ENCODE measurements around the gene CNKSR3. TPM values are rescaled to one million over a fixed set of nuclear protein-coding genes. Genes with fewer than 3 reads are reported as not detected.

CNKSR3 gene
- polyA plus RNA-seq, 1 donor from 2014 or later, result not detected

DNA sequence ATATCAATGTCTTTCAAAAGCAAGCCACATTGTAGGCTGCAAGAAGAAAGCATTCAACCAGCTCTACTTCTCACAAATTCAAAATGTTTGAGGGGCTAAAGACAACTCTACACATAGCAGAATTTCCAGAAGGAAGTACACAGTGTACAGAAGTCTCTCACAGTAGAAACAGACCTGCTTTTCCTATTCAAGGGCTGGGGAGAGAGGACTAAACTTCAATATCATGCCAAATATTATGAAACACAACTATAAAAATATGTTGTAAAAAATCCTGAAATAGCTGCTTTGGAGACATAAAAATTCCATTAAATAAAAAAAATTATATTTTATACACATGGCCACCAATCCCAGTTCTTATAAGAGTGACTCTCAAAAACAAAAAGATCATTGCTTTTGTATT lies 83.0 kb downstream of the CNKSR3 start:
- Mint-ChIP-seq H3K9me3 (peaks cover 0 to 11% (median 6%) of the 10 kb centered on the region in 3 donors), H3K27me3 (peaks cover 2% of the 10 kb centered on the region), H3K4me1 (peaks cover 0 to 1% (median 0%) of the 10 kb centered on the region in 3 donors), H3K27ac (no peak overlapping the region), H3K4me3 (no peak overlapping the region), H3K36me3 (no peaks in the 10 kb centered on the region)

- H3K4me1 Mint-ChIP-seq, result peaks cover 0 to 1% (median 0%) of the 10 kb centered on the region in 3 donors
- no peaks in the 10 kb centered on the region for H3K36me3 Mint-ChIP-seq
- no peak overlapping the region for H3K27ac Mint-ChIP-seq
- H3K4me3 Mint-ChIP-seq, result no peak overlapping the region
- peaks cover 2% of the 10 kb centered on the region for H3K27me3 Mint-ChIP-seq
- H3K9me3 Mint-ChIP-seq, result peaks cover 0 to 7% (median 1%) of the 10 kb centered on the region in 3 donors
Measured at GRCh38 chr6:154426997-154427396, 83.5 kb downstream of the CNKSR3 start.

DNA sequence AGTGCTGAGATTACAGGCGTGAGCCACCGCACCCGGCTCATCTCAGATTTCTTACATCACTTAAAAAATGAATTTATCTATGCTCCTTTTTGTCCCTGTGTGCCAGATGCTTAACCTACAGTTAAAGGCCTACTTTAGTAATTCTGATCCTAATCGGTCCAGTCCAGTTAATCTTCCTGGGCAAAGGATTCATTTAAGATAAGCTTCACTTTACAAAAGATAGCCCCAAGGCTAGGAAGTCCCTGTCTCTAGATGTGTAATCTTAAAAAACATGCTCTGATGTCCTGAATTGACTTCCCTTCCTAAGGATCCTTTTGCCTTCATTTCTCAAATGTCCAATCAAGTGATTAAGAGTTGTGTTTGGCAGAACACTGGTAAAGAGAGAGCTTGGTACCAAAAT lies 85.5 kb downstream of the CNKSR3 start:
- Mint-ChIP-seq H3K27me3 (peaks cover 2% of the 10 kb centered on the region), H3K27ac (no peak overlapping the region), H3K9me3 (peaks cover 0 to 2% (median 0%) of the 10 kb centered on the region in 3 donors), H3K4me1 (peaks cover 0 to 1% (median 0%) of the 10 kb centered on the region in 3 donors), H3K36me3 (no peaks in the 10 kb centered on the region), H3K4me3 (no peak overlapping the region)

DNA sequence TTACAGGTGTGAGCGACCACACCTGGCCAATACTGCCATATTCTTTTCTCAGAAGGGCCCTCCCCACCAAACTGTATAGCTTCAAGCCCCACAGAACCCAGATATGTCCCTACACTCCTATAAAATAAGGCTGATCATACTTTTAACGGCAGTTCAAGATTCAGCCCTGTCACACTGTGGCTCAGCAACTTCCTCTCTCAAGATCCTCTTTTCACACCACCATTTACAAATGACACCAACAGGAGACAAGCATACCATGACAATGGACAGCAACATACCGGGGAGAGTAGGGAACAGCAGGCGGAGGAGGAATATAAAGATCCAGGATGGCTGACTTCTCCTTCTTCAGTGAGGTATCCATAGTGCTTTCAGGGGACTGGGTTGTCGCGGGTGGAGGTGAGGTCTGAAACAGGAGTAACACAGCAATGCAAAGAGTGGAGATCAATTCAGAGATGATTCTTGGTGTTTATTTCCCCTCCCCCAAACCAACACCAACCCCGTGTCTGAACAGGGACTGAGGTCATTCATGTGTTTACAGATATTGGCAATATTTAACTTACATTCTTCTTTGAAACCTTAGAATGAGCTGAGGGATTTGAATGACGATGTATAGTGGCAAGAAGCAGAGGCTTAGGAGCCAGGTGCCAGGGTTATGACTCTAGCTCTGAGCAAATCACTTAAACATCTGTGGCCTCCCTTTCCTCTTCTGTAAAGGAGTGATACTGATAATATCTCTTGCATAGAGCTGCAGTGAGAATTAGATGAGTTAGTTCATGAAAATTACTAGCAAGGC lies 96.3 kb downstream of the CNKSR3 start:
- no peak overlapping the region for H3K4me3 Mint-ChIP-seq
- H3K9me3 Mint-ChIP-seq, result peaks cover 0 to 2% (median 0%) of the 10 kb centered on the region in 3 donors
- H3K4me1 Mint-ChIP-seq, result peaks cover 0 to 2% (median 0%) of the 10 kb centered on the region in 3 donors

GRCh38 chr6:154412106-154412820 lies 98.2 kb downstream of the CNKSR3 start:
- Mint-ChIP-seq H3K9me3 (peaks cover 0 to 2% (median 0%) of the 10 kb centered on the region in 3 donors), H3K36me3 (no peaks in the 10 kb centered on the region), H3K4me1 (peaks cover 0 to 2% (median 0%) of the 10 kb centered on the region in 3 donors), H3K27me3 (no peaks in the 10 kb centered on the region), H3K27ac (no peak overlapping the region), H3K4me3 (no peak overlapping the region)

More for the DNA sequence above, 96.3 kb downstream of the CNKSR3 start:
- Mint-ChIP-seq H3K27ac (no peak overlapping the region), H3K27me3 (peaks cover 4% of the 10 kb centered on the region), H3K36me3 (no peaks in the 10 kb centered on the region)

DNA sequence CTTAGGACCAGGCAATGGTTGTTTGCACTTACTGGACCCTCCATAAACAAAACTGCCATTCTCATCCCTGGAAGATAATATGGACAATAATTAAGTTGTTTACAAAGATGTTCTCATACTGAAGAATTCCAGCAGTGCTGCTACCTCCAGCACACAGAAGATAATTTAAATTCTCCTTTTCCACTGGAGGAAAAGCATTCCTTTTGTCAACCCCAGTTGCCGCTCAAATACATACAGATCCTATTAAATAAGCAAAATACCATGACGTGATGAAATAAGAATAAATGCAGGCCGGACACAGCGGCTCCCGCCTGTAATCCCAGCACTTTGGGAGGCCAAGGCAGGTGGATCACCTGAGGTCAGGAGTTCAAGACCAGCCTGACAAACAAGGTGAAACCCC lies 99.4 kb downstream of the CNKSR3 start:
- no peak overlapping the region for H3K27ac Mint-ChIP-seq
- H3K4me3 Mint-ChIP-seq, result no peak overlapping the region
- peaks cover 0 to 2% (median 0%) of the 10 kb centered on the region in 3 donors for H3K4me1 Mint-ChIP-seq
- peaks cover 0 to 2% (median 0%) of the 10 kb centered on the region in 3 donors for H3K9me3 Mint-ChIP-seq
- H3K27me3 Mint-ChIP-seq, result no peaks in the 10 kb centered on the region
- no peaks in the 10 kb centered on the region for H3K36me3 Mint-ChIP-seq

DNA sequence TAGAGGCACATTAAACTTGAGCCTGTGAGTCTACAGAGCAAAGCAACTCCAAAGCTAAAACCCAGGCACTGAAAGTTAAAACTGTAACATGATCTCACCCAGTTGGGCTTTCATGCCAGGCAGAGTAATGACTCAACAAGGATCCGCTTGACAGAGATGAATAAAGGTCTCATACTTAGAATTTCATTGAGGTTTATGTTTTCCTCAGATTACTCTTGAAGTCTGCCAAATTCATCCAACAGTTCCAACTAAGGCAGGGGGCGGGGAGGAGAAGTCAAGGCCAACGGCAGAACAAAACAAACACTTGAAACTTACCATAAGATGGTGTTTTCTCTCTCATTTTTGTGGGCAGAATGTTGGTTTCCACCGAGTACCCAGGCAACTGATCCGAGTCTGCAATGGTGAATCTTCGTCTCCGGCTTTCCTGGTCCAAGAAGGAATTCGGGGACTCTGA lies 99.8 kb downstream of the CNKSR3 start:
- Mint-ChIP-seq H3K4me1 (peaks cover 0 to 2% (median 0%) of the 10 kb centered on the region in 3 donors), H3K9me3 (peaks cover 0 to 2% (median 0%) of the 10 kb centered on the region in 3 donors), H3K27me3 (no peaks in the 10 kb centered on the region), H3K27ac (no peak overlapping the region), H3K36me3 (no peaks in the 10 kb centered on the region), H3K4me3 (no peak overlapping the region)

GRCh38 chr6:154408891-154409500 lies 101.5 kb downstream of the CNKSR3 start:
- no peak overlapping the region for H3K4me3 Mint-ChIP-seq
- H3K27me3 Mint-ChIP-seq, result peaks cover 2% of the 10 kb centered on the region
- peaks cover 0 to under 1% (median 0%) of the 10 kb centered on the region in 3 donors for H3K9me3 Mint-ChIP-seq
- no peaks in the 10 kb centered on the region for H3K36me3 Mint-ChIP-seq
- H3K27ac Mint-ChIP-seq, result no peak overlapping the region
- peaks cover 0 to 4% (median 0%) of the 10 kb centered on the region in 3 donors for H3K4me1 Mint-ChIP-seq

DNA sequence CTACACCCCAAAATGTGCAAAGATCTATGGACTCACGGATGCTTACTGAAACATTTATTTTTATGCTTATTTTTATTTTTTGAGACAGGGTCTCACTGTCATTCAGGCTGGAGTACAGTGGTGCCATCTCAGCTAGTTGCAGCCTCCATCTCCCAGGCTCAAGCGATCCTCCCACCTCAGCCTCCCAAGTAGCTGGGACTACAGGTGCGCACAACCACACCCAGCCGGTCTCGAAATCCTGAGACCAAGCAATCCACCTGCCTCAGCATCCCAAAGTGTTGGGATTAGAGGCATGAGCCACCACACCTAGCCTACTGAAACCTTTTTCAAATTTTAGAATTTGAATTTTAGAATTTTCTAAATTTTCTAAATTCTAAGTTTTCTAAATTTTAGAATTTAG lies 103.0 kb downstream of the CNKSR3 start:
- H3K27me3 Mint-ChIP-seq, result peaks cover 5% of the 10 kb centered on the region
- H3K36me3 Mint-ChIP-seq, result no peaks in the 10 kb centered on the region
- H3K27ac Mint-ChIP-seq, result no peak overlapping the region
- peaks cover 0 to 2% (median 0%) of the 10 kb centered on the region in 3 donors for H3K4me1 Mint-ChIP-seq
- H3K4me3 Mint-ChIP-seq, result no peak overlapping the region
- no peaks in the 10 kb centered on the region for H3K9me3 Mint-ChIP-seq

DNA sequence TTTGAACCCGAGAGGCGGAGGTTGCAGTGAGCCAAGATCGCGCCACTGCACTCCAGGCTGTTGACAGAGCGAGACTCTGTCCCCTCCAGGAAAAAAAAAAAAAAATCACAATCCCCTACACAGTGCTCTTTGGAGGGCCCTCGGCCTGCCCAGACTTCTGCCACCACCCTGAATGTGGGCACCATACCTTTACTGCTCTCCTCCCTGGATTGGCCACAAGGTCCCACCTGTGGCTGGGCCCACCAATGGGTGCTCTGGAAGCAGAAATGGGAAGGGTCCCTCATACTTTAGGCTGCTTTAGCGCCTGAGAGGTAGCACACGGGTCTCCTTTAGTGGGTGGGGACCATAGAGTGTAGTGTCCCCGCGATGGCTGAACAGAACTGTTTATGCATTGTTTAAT lies 103.6 kb downstream of the CNKSR3 start:
- no peak overlapping the region for H3K27ac Mint-ChIP-seq
- H3K27me3 Mint-ChIP-seq, result peaks cover 5% of the 10 kb centered on the region
- no peak overlapping the region for H3K4me3 Mint-ChIP-seq
- no peaks in the 10 kb centered on the region for H3K9me3 Mint-ChIP-seq
- H3K36me3 Mint-ChIP-seq, result no peaks in the 10 kb centered on the region
- H3K4me1 Mint-ChIP-seq, result peaks cover 0 to 2% (median 0%) of the 10 kb centered on the region in 3 donors

GRCh38 chr6:154406301-154406700 lies 104.2 kb downstream of the CNKSR3 start:
- Mint-ChIP-seq H3K4me3 (no peak overlapping the region), H3K36me3 (no peaks in the 10 kb centered on the region), H3K4me1 (peaks cover 0 to 2% (median 0%) of the 10 kb centered on the region in 3 donors), H3K27ac (no peak overlapping the region), H3K9me3 (no peaks in the 10 kb centered on the region), H3K27me3 (peaks cover 5% of the 10 kb centered on the region)

- peaks cover 0 to 2% (median 0%) of the 10 kb centered on the region in 3 donors for H3K4me1 Mint-ChIP-seq
- H3K4me3 Mint-ChIP-seq, result no peak overlapping the region
- no peaks in the 10 kb centered on the region for H3K36me3 Mint-ChIP-seq
- no peak overlapping the region for H3K27ac Mint-ChIP-seq
- peaks cover 5% of the 10 kb centered on the region for H3K27me3 Mint-ChIP-seq
- no peaks in the 10 kb centered on the region for H3K9me3 Mint-ChIP-seq
Measured at GRCh38 chr6:154404791-154405400, 105.6 kb downstream of the CNKSR3 start.

DNA sequence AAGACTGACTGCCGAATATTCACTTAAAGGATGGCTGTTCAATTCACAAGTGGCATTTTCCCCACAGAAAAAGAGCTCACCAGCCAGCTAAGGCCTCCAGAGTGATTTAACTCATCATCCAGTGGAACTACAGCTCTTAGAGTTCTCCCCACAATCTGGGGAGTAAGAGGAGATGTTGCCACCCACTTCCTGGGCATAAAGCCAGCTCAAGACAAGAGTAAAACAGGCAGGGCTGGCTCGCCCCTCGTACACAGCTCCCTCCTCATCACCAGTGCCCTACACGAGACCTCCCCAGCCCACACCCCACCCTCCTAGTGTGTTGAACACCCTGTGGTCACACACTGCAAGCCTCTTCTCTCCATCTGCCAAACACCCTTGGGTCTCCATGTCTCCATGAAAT lies 106.7 kb downstream of the CNKSR3 start:
- no peak overlapping the region for H3K27ac Mint-ChIP-seq
- H3K36me3 Mint-ChIP-seq, result no peaks in the 10 kb centered on the region
- peaks cover 0 to 2% (median 0%) of the 10 kb centered on the region in 3 donors for H3K4me1 Mint-ChIP-seq
- H3K9me3 Mint-ChIP-seq, result no peaks in the 10 kb centered on the region
- no peak overlapping the region for H3K4me3 Mint-ChIP-seq
- H3K27me3 Mint-ChIP-seq, result peaks cover 5% of the 10 kb centered on the region

- Mint-ChIP-seq H3K36me3 (no peaks in the 10 kb centered on the region), H3K27ac (no peak overlapping the region), H3K27me3 (peaks cover 8% of the 10 kb centered on the region), H3K4me3 (no peak overlapping the region), H3K4me1 (peaks cover 0 to 2% (median 0%) of the 10 kb centered on the region in 3 donors), H3K9me3 (no peaks in the 10 kb centered on the region)
Measured at GRCh38 chr6:154402081-154402780, 108.3 kb downstream of the CNKSR3 start.

All from IgD-negative memory B cell (primary cell).